SKM-1 treated with dmso at 0.1 percent for 144 hours (cell line): ENCODE measurements around the gene PRKG2.
"Not testable (repeated sequence)": the region's sequence is repeated elsewhere in the genome, so short reads cannot be mapped to it uniquely, and the experiment has no call there.

Experiments used
- DNase-seq: peaks from one replicate; lab custom pipeline; 2025; ENCODE audit not compliant: unreplicated experiment; lab: John Stamatoyannopoulos, UW

Gene PRKG2

GRCh38 chr4:81162752-81163458, 52.1 kb downstream of the PRKG2 start:
- DNase-seq: no peak

GRCh38 chr4:81153714-81154323, 61.2 kb downstream of the PRKG2 start:
- not testable (repeated sequence) for DNase-seq

GRCh38 chr4:81152839-81153713, 61.9 kb downstream of the PRKG2 start:
- DNase-seq: no peak

GRCh38 chr4:81149976-81150375, 65.0 kb downstream of the PRKG2 start:
- no peak for DNase-seq

- DNase-seq: no peak
These were observed 66.4 kb downstream of the PRKG2 start for GRCh38 chr4:81148576-81148975.

GRCh38 chr4:81146466-81146865, 68.6 kb downstream of the PRKG2 start:
- DNase-seq: no peak

GRCh38 chr4:81143183-81143582, 71.8 kb downstream of the PRKG2 start:
- DNase-seq: no peak

- no peak for DNase-seq
These were observed 72.3 kb downstream of the PRKG2 start for GRCh38 chr4:81142744-81143143.

- DNase-seq: no peak
These were observed 77.1 kb downstream of the PRKG2 start for GRCh38 chr4:81137894-81138293.

- DNase-seq: no peak
These were observed 77.6 kb downstream of the PRKG2 start for GRCh38 chr4:81137446-81137845.

GRCh38 chr4:81136161-81136905, 78.7 kb downstream of the PRKG2 start:
- DNase-seq: no peak

- DNase-seq: no peak
These were observed 79.5 kb downstream of the PRKG2 start for GRCh38 chr4:81135501-81135900.

- no peak for DNase-seq
These were observed 83.5 kb downstream of the PRKG2 start for GRCh38 chr4:81131563-81131962.

- no peak for DNase-seq
These were observed 84.0 kb downstream of the PRKG2 start for GRCh38 chr4:81131066-81131465.

GRCh38 chr4:81130569-81130968, 84.5 kb downstream of the PRKG2 start:
- no peak for DNase-seq

GRCh38 chr4:81120055-81120454, 95.0 kb downstream of the PRKG2 start:
- no peak for DNase-seq

GRCh38 chr4:81118086-81118485, 96.9 kb downstream of the PRKG2 start:
- no peak for DNase-seq

GRCh38 chr4:81116566-81116965, 98.5 kb downstream of the PRKG2 start:
- DNase-seq: no peak

GRCh38 chr4:81113024-81113423, 102.0 kb downstream of the PRKG2 start:
- no peak for DNase-seq

- no peak for DNase-seq
These were observed 105.7 kb downstream of the PRKG2 start for GRCh38 chr4:81109356-81109755.

GRCh38 chr4:81106150-81106549, 108.9 kb downstream of the PRKG2 start:
- DNase-seq: no peak
